ENCODE data around the gene CACNA2D2. TPM values are rescaled to one million over a fixed set of nuclear protein-coding genes. Genes with fewer than 3 reads are reported as not detected.

Gene CACNA2D2
- total and polyA plus RNA-seq, 2 of the 4 experiments (the other 2 are of a cell fraction) = 0.15 TPM; not detected in 1

DNA sequence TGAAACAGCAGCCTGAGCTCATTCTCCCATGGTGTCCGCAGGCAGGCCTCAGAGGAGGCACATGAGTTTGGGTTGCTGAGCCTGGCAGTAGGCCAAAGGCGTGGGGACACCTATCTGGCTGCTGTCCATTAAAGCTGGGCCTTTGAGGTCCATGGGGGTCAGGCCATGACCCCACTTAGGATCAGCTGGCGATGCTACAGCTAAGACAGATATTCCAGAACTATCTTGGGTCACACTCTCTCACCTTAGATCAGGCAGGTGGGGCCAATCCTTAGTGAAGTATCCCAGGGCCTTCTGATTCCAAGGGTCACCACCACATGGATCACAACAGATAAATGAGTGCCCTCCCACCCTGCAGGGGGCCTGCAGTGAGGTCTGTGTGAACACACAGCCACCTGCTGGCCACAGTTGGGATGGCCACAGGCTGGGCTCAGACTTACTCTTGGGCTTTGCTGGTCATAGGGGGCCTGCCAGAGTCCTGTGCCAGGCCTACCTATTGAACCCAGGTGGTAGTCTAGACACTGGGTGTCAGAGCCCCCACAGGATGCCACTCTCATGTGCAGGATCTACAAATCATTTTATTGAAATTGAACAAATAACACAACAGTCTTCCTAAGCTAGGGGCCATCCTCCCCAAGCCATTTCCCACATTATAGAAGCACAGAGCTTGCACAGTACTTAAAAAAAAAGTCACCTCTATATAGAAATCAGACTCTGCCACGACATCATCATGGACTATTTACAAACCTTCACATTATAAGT, 178.9 kb downstream of the CACNA2D2 start (continued):
- TF ChIP-seq CHD1 (IDR thresholded peaks at IDR 0.05; ENCODE audit: low read depth, low read length) (no peak), NFE2L2 (IDR thresholded peaks at IDR 0.05; ENCODE audit: low read depth, low read length) (no peak)

- Histone ChIP-seq H3K4me2 (ENCODE audit: low read depth, low read length) (no peak overlapping the region), H3K9me3 (ENCODE audit: control insufficient read depth, insufficient read depth, low read length) (no peaks in the 10 kb centered on the region), H2AFZ (replicated peaks; ENCODE audit: low read length, poor library complexity) (no peak overlapping the region), H3K23ac (ENCODE audit: low read depth, low read length) (no peak overlapping the region), H2BK5ac (ENCODE audit: low read depth, low read length, poor library complexity, severe bottlenecking) (no peak overlapping the region), H4K5ac (ENCODE audit: low read depth, low read length) (no peak overlapping the region), H2BK15ac (ENCODE audit: low read depth, low read length) (no peak overlapping the region), H3K14ac (replicated peaks; ENCODE audit: low read depth, low read length) (no peak overlapping the region), H3K18ac (ENCODE audit: low read depth, low read length) (no peak overlapping the region), H2AK5ac (ENCODE audit: low read depth, low read length) (no peak overlapping the region), H3K27me3 (ENCODE audit: control insufficient read depth, insufficient read depth, low read length) (no peaks in the 10 kb centered on the region), H3K9ac (ENCODE audit: low read depth, low read length) (no peak overlapping the region), H3K4me1 (ENCODE audit: control insufficient read depth, insufficient read depth, low read length) (peaks cover 26% of the 10 kb centered on the region), H4K8ac (ENCODE audit: low read depth in 2 of 2, low read length in 2 of 2) (no peak overlapping the region), H3K79me1 (ENCODE audit: low read depth in 1 of 2, low read length in 2 of 2) (peaks cover 27 to 51% of the 10 kb centered on the region in 2 experiments), H3K27ac (ENCODE audit: insufficient read depth, low read length) (no peak overlapping the region), H2BK20ac (ENCODE audit: low read depth, low read length) (no peak overlapping the region), H2AK9ac (replicated peaks; ENCODE audit: low read depth, low read length, poor library complexity) (peak overlapping the region; percentile 67), H2BK120ac (ENCODE audit: low read depth, low read length) (no peak overlapping the region), H4K91ac (ENCODE audit: insufficient read depth, low read depth, low read length) (no peak overlapping the region), H3K4ac (ENCODE audit: low read depth, low read length) (no peak overlapping the region), H4K20me1 (ENCODE audit: insufficient read depth, low read length) (peaks cover 12% of the 10 kb centered on the region; the same call in 1 of the 2 replicates), H3K36me3 (ENCODE audit: control insufficient read depth, insufficient read depth, low read length) (peaks cover 16% of the 10 kb centered on the region), H3K4me3 (ENCODE audit: insufficient read depth, low read depth, low read length) (no peak overlapping the region), H3K56ac (ENCODE audit: extremely low read depth, insufficient read depth, low read length) (no peak overlapping the region), H3K9me1 (ENCODE audit: insufficient read depth, low read length) (peaks cover 8% of the 10 kb centered on the region)
- ChIA-PET CTCF (interaction anchor here (0.7 to 1.0 kb wide), 3 partner anchors 10 to 25 kb away, joined by 3 to 4 read pairs (median 4); partner anchors contain the start of genes HYAL3 and NAA80), POLR2A (ENCODE audit: unreplicated experiment) (interaction anchor here (1.0 kb wide), 1 partner anchor 13 kb away, joined by 4 read pairs; no protein-coding TSS in a partner anchor)
- intact Hi-C loops (cut with micrococcal nuclease) (loop anchor here (1.0 to 5.0 kb wide), 3 partner anchors 61 to 129 kb away; no protein-coding TSS in a partner anchor), dilution Hi-C loops (cut with HindIII; ENCODE audit: low sequenced_read_pairs, unreplicated experiment) (no loop called here), in situ Hi-C loops (cut with MboI; ENCODE audit: low sequenced_read_pairs) (no loop called here)
- BruUV-seq (replicated peaks) = no TSS peak
- TF ChIP-seq FOS (IDR thresholded peaks at IDR 0.05; ENCODE audit: low read depth, low read length) (no peak), POLR2A (IDR thresholded peaks at IDR 0.05; ENCODE audit: low read depth, low read length) (no peak), RFX5 (IDR thresholded peaks at IDR 0.05; ENCODE audit: low read depth, low read length) (no peak)
- no peak for ATAC-seq (ENCODE audit: low read depth)
- 82% methylated on average over 4 of the region's 5 CpGs; no CpG with 5 or more reads in 1 of the 2 experiments for WGBS, 2 experiments (ENCODE audit: extremely low coverage in 2 of 2, insufficient read length in 1 of 2)
- no peak for DNase-seq
Measured at GRCh38 chr3:50323614-50324199, 179.7 kb downstream of the CACNA2D2 start.
